Osteoblast (primary cell): Measurements from ENCODE around the gene CHSY1. TPM values are rescaled to one million over a fixed set of nuclear protein-coding genes. Genes with fewer than 3 reads are reported as not detected.
A peak's percentile ranks its signal among the peaks of the same experiment; 100 is the strongest.

ENCODE experiments used
- DNase-seq: peaks from one replicate; pipeline ENCODE4 v3.0.0; 2011; ENCODE audit warnings: low spot score, mixed read lengths; ENCODE audit not compliant: insufficient read length; ENCODE audit errors: missing footprints
- H2AFZ ChIP-seq: 2 replicates; pipeline ENCODE4 v1.6.0; 2011; ENCODE audit warnings: mild to moderate bottlenecking, low read length
- H3K27ac ChIP-seq: 2 replicates; pipeline ENCODE4 v1.5.1; 2011; ENCODE audit warnings: mild to moderate bottlenecking, low read depth, low read length, moderate library complexity
- H3K27me3 ChIP-seq: 2 replicates; pipeline ENCODE4 v1.6.0; 2012; ENCODE audit warnings: mild to moderate bottlenecking, control low read depth, inconsistent platforms, low read length, moderate library complexity; ENCODE audit not compliant: insufficient read depth
- H3K36me3 ChIP-seq: 2 replicates; pipeline ENCODE4 v1.5.1; 2011; ENCODE audit warnings: mild to moderate bottlenecking, low read length, control low read depth, moderate library complexity; ENCODE audit not compliant: insufficient read depth
- H3K4me1 ChIP-seq: 2 replicates; pipeline ENCODE4 v1.5.1; 2011; ENCODE audit warnings: mild to moderate bottlenecking, low read length, control low read depth, moderate library complexity; ENCODE audit not compliant: insufficient read depth
- H3K4me2 ChIP-seq: 2 replicates; pipeline ENCODE4 v1.6.0; 2011; ENCODE audit warnings: mild to moderate bottlenecking, low read length; ENCODE audit not compliant: insufficient read depth
- H3K4me3 ChIP-seq: fragments of 200-600 bp; sonication (generic); 3 replicates; pipeline ENCODE4 v1.5.1; 2012; ENCODE audit warnings: mild to moderate bottlenecking, low read length, inconsistent platforms; ENCODE audit not compliant: insufficient read depth
- H3K79me2 ChIP-seq: 2 replicates; pipeline ENCODE4 v1.6.0; 2012; ENCODE audit warnings: mild to moderate bottlenecking, low read length, control low read depth, inconsistent platforms; ENCODE audit not compliant: insufficient read depth
- H3K9me3 ChIP-seq: 2 replicates; pipeline ENCODE4 v1.5.1; 2011; ENCODE audit warnings: low read depth, low read length, control low read depth
- H4K20me1 ChIP-seq: 2 replicates; pipeline ENCODE4 v1.6.0; 2012; ENCODE audit warnings: mild to moderate bottlenecking, low read length, control low read depth; ENCODE audit not compliant: insufficient read depth
- total RNA-seq: library from RNA; depleted of rRNA; stranded (reverse); fragments of >200 nt; gene quantifications from 2 replicates; pipeline ENCODE4 v1.2.3, GENCODE V29; 2012
- TF ChIP-seq, protein P1 (sequence below): IDR thresholded peaks from 2 replicates; pipeline ENCODE4 v1.5.1; 2011; ENCODE audit warnings: mild to moderate bottlenecking, low read depth, low read length, moderate library complexity; ENCODE audit errors: extremely low read depth

Gene CHSY1
- total RNA-seq, 1 donor = 39.1 TPM

DNA sequence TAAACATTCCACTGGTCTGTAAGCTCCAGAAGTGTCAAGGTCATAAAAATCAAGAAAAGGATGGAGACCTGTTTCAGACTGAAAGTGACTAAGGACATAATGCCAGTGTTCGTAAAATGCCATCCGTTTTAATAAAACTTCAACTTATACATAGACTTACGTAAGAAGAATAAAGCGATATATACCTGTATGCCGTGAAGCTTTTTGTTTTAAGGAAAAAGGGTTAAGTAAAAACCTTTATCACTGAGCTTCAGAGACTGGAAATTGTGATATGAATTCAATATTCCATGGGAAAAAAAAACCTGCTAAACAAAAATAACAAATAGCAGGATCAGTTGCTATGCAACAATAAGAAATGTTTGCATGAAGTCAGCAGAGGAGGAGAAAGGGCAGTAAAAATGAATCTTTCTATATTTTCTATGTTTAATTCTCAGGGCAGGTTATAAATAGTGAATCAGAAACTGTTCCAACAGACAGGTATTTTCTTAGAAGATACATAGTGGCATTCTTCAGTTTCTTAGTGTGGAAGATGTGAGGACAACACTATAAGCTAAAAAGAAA, 42.5 kb downstream of the CHSY1 start:
- H3K9me3 ChIP-seq = no peaks in the 10 kb centered on the region
- H3K4me1 ChIP-seq = peaks cover 64% of the 10 kb centered on the region
- H2AFZ ChIP-seq = no peak overlapping the region
- peaks cover 20% of the 10 kb centered on the region for H4K20me1 ChIP-seq
- peaks cover 6% of the 10 kb centered on the region for H3K36me3 ChIP-seq
- DNase-seq = peak; percentile 81
- H3K27ac ChIP-seq = peak overlapping the region; percentile 92
- no peak overlapping the region for H3K4me2 ChIP-seq
- H3K79me2 ChIP-seq = peaks cover 99% of the 10 kb centered on the region
- TF ChIP-seq, protein P1, sequence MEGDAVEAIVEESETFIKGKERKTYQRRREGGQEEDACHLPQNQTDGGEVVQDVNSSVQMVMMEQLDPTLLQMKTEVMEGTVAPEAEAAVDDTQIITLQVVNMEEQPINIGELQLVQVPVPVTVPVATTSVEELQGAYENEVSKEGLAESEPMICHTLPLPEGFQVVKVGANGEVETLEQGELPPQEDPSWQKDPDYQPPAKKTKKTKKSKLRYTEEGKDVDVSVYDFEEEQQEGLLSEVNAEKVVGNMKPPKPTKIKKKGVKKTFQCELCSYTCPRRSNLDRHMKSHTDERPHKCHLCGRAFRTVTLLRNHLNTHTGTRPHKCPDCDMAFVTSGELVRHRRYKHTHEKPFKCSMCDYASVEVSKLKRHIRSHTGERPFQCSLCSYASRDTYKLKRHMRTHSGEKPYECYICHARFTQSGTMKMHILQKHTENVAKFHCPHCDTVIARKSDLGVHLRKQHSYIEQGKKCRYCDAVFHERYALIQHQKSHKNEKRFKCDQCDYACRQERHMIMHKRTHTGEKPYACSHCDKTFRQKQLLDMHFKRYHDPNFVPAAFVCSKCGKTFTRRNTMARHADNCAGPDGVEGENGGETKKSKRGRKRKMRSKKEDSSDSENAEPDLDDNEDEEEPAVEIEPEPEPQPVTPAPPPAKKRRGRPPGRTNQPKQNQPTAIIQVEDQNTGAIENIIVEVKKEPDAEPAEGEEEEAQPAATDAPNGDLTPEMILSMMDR = no peak
- no peaks in the 10 kb centered on the region for H3K27me3 ChIP-seq
- no peak overlapping the region for H3K4me3 ChIP-seq

DNA sequence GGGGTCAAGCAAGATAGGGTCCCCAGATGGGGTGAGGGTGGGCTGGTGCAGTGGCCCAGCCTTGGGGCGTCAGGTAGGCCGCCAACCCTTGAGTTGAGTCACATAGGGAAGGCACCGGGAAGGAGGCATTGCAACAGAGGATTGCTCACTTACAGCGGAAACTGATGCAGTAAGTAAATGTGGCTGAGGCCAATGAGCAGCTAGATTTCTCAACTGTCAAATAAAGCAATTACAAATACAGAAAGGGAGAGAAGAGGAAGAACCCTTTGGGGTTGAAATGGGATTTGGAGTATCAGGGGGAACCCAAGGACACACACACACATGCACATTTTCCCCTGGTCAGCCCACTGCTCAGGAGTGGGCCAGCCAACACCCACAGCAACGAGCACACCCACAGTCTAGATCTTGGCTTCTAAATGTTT, 44.0 kb downstream of the CHSY1 start:
- DNase-seq = no peak
- Histone ChIP-seq H3K4me2 (peak overlapping the region; percentile 52), H3K36me3 (no peaks in the 10 kb centered on the region), H3K4me1 (peaks cover 67% of the 10 kb centered on the region), H3K4me3 (no peak overlapping the region), H3K9me3 (no peaks in the 10 kb centered on the region), H2AFZ (no peak overlapping the region), H4K20me1 (peaks cover 16% of the 10 kb centered on the region), H3K27me3 (no peaks in the 10 kb centered on the region), H3K79me2 (peaks cover 98% of the 10 kb centered on the region), H3K27ac (peak overlapping the region; percentile 92)
- TF ChIP-seq, protein P1 = no peak

DNA sequence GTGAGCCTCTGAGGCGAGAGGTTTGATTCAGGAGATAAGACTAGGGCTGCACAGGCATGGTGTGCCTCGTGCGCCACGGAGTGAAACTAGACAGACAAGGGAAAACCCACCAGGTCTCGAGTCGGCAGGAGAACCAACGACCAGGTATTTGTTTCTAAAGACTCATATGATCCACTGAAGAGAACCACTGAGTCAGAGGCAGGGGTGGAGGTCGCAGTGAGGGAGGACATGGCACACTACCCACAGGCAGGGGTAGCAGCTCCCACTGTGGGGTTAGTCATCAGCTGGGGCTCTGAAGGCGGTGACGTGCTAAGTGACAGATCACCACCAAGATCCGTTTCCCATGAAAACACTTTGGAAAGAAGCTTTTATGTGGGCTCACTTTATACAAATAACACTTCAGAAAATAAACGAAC, 45.7 kb downstream of the CHSY1 start:
- no peaks in the 10 kb centered on the region for H3K36me3 ChIP-seq
- no peaks in the 10 kb centered on the region for H3K27me3 ChIP-seq
- H4K20me1 ChIP-seq = peaks cover 18% of the 10 kb centered on the region
- H3K27ac ChIP-seq = peak overlapping the region; percentile 92
- DNase-seq = no peak
- H3K4me3 ChIP-seq = peak overlapping the region; percentile 17
- TF ChIP-seq, protein P1 = no peak
- H2AFZ ChIP-seq = no peak overlapping the region
- no peaks in the 10 kb centered on the region for H3K9me3 ChIP-seq
- peaks cover 72% of the 10 kb centered on the region for H3K4me1 ChIP-seq
- peak overlapping the region; percentile 51 for H3K4me2 ChIP-seq
- H3K79me2 ChIP-seq = peaks cover 91% of the 10 kb centered on the region

DNA sequence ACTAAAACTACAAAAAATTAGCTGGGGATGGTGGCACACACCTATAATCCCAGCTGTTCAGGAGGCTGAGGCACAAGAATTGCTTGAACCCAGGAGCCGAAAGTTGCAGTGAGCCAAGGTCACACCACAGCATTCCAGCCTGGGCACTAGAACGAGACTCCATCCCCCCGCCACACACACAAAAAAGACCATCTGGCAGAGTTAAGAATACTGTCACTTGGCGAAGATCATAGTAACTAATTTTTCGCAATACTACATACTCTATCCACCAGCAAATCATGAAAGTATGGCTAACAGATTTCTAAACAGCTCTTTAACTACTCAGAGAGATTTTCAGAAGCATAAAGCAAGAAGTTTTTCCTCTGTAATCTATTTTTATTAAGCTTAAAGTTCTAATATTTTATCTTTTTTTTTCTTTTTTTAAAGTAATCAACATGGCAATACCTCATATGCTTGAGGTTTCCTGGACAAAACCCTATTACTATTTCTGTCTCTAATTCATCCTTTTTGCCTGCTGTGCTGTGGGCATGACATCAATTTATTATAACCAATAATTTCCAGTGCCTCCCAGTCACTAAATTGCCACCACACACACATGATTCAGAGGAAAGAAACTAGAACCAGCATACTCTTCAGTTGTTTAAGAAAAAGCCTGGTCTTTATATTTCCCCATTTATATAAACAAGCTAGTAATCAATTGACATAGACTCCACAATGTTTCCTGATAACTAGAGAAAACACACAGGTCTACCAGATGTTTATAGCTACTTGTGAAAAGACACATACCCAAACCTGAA, 46.9 kb downstream of the CHSY1 start:
- H3K36me3 ChIP-seq = no peaks in the 10 kb centered on the region
- H3K9me3 ChIP-seq = no peaks in the 10 kb centered on the region
- peak overlapping the region; percentile 92 for H3K27ac ChIP-seq
- no peaks in the 10 kb centered on the region for H3K27me3 ChIP-seq
- H3K4me3 ChIP-seq = no peak overlapping the region
- H3K79me2 ChIP-seq = peaks cover 90% of the 10 kb centered on the region
- H4K20me1 ChIP-seq = peaks cover 24% of the 10 kb centered on the region
- peak overlapping the region; percentile 5 for H3K4me2 ChIP-seq
- peaks cover 72% of the 10 kb centered on the region for H3K4me1 ChIP-seq
- DNase-seq = no peak
- no peak overlapping the region for H2AFZ ChIP-seq
- TF ChIP-seq, protein P1 = no peak
